ENCODE data around the gene SH2D4B.

SH2D4B gene

DNA sequence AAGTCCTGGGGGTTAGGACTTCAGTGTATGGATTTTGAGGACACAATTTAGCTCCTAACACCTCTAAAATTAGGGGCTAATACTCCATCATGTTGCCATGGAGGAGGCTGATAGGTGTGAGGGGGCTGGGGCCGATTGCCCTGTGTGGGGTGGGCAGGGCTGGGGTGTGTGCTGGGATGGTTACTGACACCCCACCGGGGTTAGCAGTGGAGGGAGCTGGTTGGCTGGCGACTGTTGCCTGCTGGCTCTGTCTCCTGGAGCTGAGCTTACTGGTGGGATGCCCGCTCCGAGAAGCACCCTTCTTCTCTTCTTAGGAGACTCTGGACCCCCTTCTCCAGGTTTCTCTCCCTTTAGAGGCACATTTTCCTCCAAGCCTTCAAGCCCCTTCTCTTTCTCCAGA is 22.2 kb upstream of the SH2D4B start:
- DNase-seq (ENCODE audit: low read depth), result no peak
- H3K4me3 ChIP-seq (ENCODE audit: low read depth, low read length), result no peak overlapping the region
- TF ChIP-seq, protein P1, sequence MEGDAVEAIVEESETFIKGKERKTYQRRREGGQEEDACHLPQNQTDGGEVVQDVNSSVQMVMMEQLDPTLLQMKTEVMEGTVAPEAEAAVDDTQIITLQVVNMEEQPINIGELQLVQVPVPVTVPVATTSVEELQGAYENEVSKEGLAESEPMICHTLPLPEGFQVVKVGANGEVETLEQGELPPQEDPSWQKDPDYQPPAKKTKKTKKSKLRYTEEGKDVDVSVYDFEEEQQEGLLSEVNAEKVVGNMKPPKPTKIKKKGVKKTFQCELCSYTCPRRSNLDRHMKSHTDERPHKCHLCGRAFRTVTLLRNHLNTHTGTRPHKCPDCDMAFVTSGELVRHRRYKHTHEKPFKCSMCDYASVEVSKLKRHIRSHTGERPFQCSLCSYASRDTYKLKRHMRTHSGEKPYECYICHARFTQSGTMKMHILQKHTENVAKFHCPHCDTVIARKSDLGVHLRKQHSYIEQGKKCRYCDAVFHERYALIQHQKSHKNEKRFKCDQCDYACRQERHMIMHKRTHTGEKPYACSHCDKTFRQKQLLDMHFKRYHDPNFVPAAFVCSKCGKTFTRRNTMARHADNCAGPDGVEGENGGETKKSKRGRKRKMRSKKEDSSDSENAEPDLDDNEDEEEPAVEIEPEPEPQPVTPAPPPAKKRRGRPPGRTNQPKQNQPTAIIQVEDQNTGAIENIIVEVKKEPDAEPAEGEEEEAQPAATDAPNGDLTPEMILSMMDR (IDR thresholded peaks at IDR 0.05; ENCODE audit: low read depth, low read length, missing control alignments), result no peak

DNA sequence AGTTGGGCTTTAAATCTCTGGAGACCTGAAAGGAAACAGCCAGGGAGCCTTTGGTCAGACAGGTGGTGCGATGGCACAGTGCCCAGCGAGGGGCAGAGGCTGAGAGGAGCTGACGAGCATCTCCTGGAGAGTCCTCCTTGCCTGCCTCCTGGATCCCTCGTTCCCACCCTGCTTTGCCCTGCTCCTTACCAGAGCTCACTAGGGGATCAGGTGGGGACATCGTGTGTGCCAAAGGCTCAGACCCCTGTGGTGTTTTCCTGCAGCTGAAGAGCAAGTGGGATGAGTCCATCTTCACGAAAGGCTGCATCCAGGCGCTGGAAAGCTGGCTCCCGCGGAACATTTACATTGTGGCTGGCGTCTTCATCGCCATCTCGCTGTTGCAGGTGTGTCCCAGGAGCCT is 21.8 kb upstream of the SH2D4B start:
- DNase-seq (ENCODE audit: low read depth), result no peak
- TF ChIP-seq, protein P1 (IDR thresholded peaks at IDR 0.05; ENCODE audit: low read depth, low read length, missing control alignments), result no peak

DNA sequence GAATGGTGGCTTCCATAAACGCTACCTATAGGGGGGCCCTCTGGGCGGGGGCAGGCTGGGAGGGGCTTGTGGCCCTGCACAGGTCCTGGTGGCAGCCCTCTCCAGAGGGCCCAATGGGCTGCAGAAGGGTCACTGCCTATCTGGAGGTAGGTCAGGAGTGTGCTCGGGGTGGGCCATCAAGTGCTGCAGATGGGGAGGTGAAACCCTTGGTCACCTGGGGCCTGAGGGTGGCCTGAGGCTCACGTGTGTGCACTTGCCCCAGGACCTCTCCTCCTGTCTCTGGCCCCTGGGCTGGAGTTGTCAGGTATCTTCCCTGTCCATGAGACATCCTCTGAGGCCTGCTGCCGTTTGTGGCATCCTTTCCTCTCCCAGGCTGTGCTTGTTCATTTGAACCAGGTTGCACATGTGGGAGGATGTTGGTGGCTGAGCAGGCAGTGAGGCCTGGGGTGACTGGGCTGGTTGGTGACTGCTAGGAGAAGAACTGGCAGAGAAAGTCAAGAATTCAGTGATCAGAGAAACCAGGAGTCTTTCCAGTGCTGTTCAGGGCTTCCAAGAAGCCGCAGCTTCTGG is 21.1 kb upstream of the SH2D4B start:
- no peak overlapping the region for H3K4me3 ChIP-seq (ENCODE audit: low read depth, low read length)
- DNase-seq (ENCODE audit: low read depth), result no peak
- TF ChIP-seq, protein P1 (IDR thresholded peaks at IDR 0.05; ENCODE audit: low read depth, low read length, missing control alignments), result no peak

More for the DNA sequence above, 21.8 kb upstream of the SH2D4B start:
- no peak overlapping the region for H3K4me3 ChIP-seq (ENCODE audit: low read depth, low read length)

DNA sequence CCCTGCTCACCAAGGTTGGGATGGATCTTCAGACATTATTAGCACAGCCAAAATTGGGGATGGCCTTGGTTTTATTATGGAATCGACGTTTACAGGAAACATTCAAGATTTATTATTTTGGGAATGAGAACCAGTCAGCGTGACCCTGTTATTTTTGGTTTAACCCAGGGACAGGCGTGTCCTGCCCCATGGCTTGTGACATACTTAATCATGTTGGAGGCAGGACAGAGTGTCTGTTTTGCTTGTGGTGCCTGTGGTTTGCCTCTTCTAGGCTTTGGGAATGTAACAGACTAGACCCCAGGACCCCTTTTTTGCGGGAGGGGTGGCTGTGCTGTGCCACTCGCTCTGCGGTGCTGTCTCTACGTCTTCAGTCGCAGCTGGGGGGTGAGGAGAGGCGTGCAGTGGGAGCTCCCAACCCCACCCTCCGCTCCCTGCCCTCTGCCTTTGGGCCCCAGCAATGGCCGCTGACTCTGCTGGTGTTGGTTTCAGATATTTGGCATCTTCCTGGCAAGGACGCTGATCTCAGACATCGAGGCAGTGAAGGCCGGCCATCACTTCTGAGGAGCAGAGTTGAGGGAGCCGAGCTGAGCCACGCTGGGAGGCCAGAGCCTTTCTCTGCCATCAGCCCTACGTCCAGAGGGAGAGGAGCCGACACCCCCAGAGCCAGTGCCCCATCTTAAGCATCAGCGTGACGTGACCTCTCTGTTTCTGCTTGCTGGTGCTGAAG is 20.1 kb upstream of the SH2D4B start:
- TF ChIP-seq, protein P1 (IDR thresholded peaks at IDR 0.05; ENCODE audit: low read depth, low read length, missing control alignments), result no peak
- no peak overlapping the region for H3K4me3 ChIP-seq (ENCODE audit: low read depth, low read length)
- no peak for DNase-seq (ENCODE audit: low read depth)

DNA sequence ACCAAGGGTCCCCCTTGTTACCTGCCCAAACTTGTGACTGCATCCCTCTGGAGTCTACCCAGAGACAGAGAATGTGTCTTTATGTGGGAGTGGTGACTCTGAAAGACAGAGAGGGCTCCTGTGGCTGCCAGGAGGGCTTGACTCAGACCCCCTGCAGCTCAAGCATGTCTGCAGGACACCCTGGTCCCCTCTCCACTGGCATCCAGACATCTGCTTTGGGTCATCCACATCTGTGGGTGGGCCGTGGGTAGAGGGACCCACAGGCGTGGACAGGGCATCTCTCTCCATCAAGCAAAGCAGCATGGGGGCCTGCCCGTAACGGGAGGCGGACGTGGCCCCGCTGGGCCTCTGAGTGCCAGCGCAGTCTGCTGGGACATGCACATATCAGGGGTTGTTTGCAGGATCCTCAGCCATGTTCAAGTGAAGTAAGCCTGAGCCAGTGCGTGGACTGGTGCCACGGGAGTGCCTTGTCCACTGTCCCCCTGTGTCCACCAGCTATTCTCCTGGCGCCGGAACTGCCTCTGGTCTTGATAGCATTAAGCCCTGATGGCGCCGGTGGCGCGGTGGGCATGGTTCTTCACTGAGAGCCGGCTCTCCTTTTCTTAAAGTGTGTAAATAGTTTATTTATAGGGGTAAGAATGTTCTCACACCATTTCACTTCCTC is 19.4 kb upstream of the SH2D4B start:
- DNase-seq (ENCODE audit: low read depth), result no peak
- TF ChIP-seq, protein P1 (IDR thresholded peaks at IDR 0.05; ENCODE audit: low read depth, low read length, missing control alignments), result no peak
- no peak overlapping the region for H3K4me3 ChIP-seq (ENCODE audit: low read depth, low read length)

DNA sequence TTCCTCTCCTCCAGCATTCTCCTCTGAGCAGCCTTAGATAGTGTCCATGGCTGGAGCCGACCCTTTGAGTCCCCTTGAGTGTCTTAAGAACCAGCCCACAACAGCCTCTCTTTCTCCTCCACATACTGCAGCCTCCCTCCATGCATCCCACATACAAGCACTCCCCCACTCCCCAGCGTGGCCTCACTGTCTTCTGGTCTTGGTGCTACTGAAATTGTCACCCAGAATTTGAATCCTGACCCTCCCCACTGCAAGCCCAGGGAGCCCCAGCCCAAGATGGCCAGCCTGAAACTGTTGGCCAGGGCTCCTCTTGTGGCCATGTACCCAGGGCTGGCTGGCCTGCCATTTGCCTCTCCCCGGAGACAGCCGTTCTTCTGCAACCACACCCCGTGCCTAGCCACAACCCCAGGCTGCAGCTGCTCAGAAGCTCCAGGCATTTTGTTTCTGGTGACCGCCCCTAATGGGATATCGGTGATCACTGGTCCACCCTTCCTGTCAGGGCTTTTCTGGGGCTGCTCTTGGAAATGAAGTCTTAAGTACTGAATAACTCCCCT is 18.8 kb upstream of the SH2D4B start:
- no peak overlapping the region for H3K4me3 ChIP-seq (ENCODE audit: low read depth, low read length)
- TF ChIP-seq, protein P1 (IDR thresholded peaks at IDR 0.05; ENCODE audit: low read depth, low read length, missing control alignments), result no peak
- DNase-seq (ENCODE audit: low read depth), result no peak
